MCF 10A (cell line): Measurements from ENCODE around the gene MPHOSPH10. TPM values are rescaled to one million over a fixed set of nuclear protein-coding genes. Genes with fewer than 3 reads are reported as not detected.

Experiments
- BruUV-seq: library from RNA; stranded (reverse); fragments of 400-500 nt; replicated peaks from 2 replicates; lab custom pipeline; 2021; lab: Mats Ljungman, UMichigan
- CTCF ChIA-PET: fragments of 300-600 bp; sonication (Branson Sonifier 250); formaldehyde crosslinking; extraction: SDS; loops from one replicate; lab custom pipeline; 2021; ENCODE audit warnings: antibody characterized with exemption, inconsistent platforms; lab: Yijun Ruan, JAX
- POLR2A ChIA-PET: fragments of 300-600, 350-650 bp; sonication (Branson Sonifier 250); formaldehyde crosslinking; extraction: SDS; loops from one replicate; lab custom pipeline; 2020; ENCODE audit warnings: antibody characterized with exemption, inconsistent platforms; lab: Yijun Ruan, JAX
- DNase-seq: peaks from one replicate; pipeline ENCODE4 v3.0.0-alpha.2; 2018; ENCODE audit not compliant: unreplicated experiment
- H3K27ac Mint-ChIP-seq: one replicate; pipeline ENCODE4 v1.8.0; 2022; ENCODE audit warnings: mild to moderate bottlenecking, low read depth, mixed read lengths; ENCODE audit not compliant: unreplicated experiment
- H3K27me3 Mint-ChIP-seq: one replicate; pipeline ENCODE4 v1.8.0; 2022; ENCODE audit warnings: mixed read lengths; ENCODE audit not compliant: insufficient read depth, unreplicated experiment
- H3K36me3 Mint-ChIP-seq: one replicate; pipeline ENCODE4 v1.8.0; 2022; ENCODE audit warnings: mild to moderate bottlenecking, moderate library complexity, mixed read lengths; ENCODE audit not compliant: insufficient read depth, unreplicated experiment
- H3K4me1 Mint-ChIP-seq: one replicate; pipeline ENCODE4 v1.8.0; 2022; ENCODE audit warnings: mixed read lengths; ENCODE audit not compliant: insufficient read depth, unreplicated experiment
- H3K4me3 Mint-ChIP-seq: one replicate; pipeline ENCODE4 v1.8.0; 2022; ENCODE audit warnings: mild to moderate bottlenecking, moderate library complexity, mixed read lengths; ENCODE audit not compliant: unreplicated experiment
- H3K9me3 Mint-ChIP-seq: one replicate; pipeline ENCODE4 v1.8.0; 2022; ENCODE audit warnings: mixed read lengths; ENCODE audit not compliant: unreplicated experiment
- CTCF ChIP-seq: fragments of 200-600 bp; IDR thresholded peaks from one replicate; pipeline ENCODE4 v1.8.0; 2022; ENCODE audit warnings: antibody characterized with exemption, mild to moderate bottlenecking; ENCODE audit not compliant: unreplicated experiment
- intact Hi-C: fragments of 100-400 bp; cut with micrococcal nuclease; formaldehyde crosslinking; loops from 2 replicates; pipeline ENCODE4 v1.14.1; 2022
- total RNA-seq: library from RNA; stranded (reverse); gene quantifications from 2 replicates; pipeline ENCODE4 v1.2.3, GENCODE V29; 2022

MPHOSPH10 gene
- total RNA-seq, 1 experiment from 2014 or later, result 32.8 TPM

GRCh38 chr2:71122387-71123298 lies 7.8 kb upstream of the MPHOSPH10 start:
- Mint-ChIP-seq H3K36me3 (peaks cover 44% of the 10 kb centered on the region), H3K9me3 (no peaks in the 10 kb centered on the region), H3K4me3 (no peak overlapping the region), H3K27me3 (no peaks in the 10 kb centered on the region), H3K27ac (no peak overlapping the region), H3K4me1 (peaks cover 9% of the 10 kb centered on the region)
- ChIA-PET POLR2A (interaction anchor here (0.9 to 1.4 kb wide), 2 partner anchors 13 to 21 kb away, joined by 4 to 6 read pairs; no protein-coding TSS in a partner anchor), CTCF (no interaction called here)
- intact Hi-C loops, result no loop called here
- DNase-seq, result peak; percentile 9
- BruUV-seq, result no TSS peak
- no peak for TF ChIP-seq CTCF

GRCh38 chr2:71125506-71126294 lies 4.7 kb upstream of the MPHOSPH10 start:
- Mint-ChIP-seq H3K27ac (no peak overlapping the region), H3K36me3 (peaks cover 26% of the 10 kb centered on the region), H3K4me3 (no peak overlapping the region), H3K4me1 (peaks cover 9% of the 10 kb centered on the region), H3K9me3 (no peaks in the 10 kb centered on the region), H3K27me3 (no peaks in the 10 kb centered on the region)
- BruUV-seq, result no TSS peak
- POLR2A ChIA-PET, result interaction anchor here (1.5 to 1.8 kb wide), 2 partner anchors 57 to 58 kb away, joined by 4 to 7 read pairs; partner anchors contain the start of gene NAGK
- intact Hi-C loops, result no loop called here
- CTCF ChIA-PET, result interaction anchor here (0.7 kb wide), 1 partner anchor 1465 kb away, joined by 3 read pairs; no protein-coding TSS in a partner anchor
- no peak for DNase-seq
- no peak for TF ChIP-seq CTCF

- Mint-ChIP-seq H3K27ac (no peak overlapping the region), H3K4me3 (no peak overlapping the region), H3K4me1 (peaks cover 9% of the 10 kb centered on the region), H3K9me3 (no peaks in the 10 kb centered on the region), H3K27me3 (no peaks in the 10 kb centered on the region), H3K36me3 (peaks cover 18% of the 10 kb centered on the region)
- ChIA-PET CTCF (interaction anchor here (0.6 kb wide), 1 partner anchor 335 kb away, joined by 3 read pairs; no protein-coding TSS in a partner anchor), POLR2A (interaction anchor here (0.8 to 1.5 kb wide), 6 partner anchors 12 to 59 kb away, joined by 3 to 5 read pairs (median 4); partner anchors contain the start of gene NAGK)
- TF ChIP-seq CTCF, result no peak
- intact Hi-C loops, result no loop called here
- BruUV-seq, result no TSS peak
- no peak for DNase-seq
Measured at GRCh38 chr2:71126957-71127356, 3.5 kb upstream of the MPHOSPH10 start.
